ENCODE results near the gene ATP13A2. TPM values are rescaled to one million over a fixed set of nuclear protein-coding genes. Genes with fewer than 3 reads are reported as not detected.

Gene ATP13A2
- total and polyA plus RNA-seq, 2 donors (not counting 1 experiment from before 2014, with no cell fraction given): 41.6 to 51.8 TPM

DNA sequence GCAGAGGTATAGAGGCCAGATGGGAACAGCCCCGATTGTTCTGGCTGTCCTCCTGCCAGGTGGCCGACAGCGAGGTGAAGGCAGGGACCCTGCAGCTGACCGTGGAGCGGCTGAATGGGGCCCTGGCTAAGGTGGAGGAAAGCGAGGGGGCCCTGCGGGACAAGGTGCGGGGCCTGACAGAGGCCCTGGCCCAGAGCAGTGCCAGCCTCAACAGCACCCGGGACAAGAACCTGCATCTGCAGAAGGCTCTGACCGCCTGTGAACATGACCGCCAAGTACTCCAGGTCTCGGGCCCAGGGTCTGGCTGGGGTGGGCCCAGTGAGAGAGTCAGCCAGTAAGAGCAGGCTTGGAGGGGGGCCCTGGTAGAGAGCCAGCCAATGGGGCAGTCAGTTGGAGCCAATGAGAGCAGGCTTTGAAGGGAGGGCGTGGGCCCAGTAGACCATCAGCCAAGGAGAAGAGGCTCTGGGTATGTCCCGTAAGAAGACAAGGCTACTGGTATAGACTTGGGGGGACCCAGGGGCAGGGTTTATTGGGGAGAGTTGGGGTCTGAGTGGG lies 42.6 kb downstream of the ATP13A2 start:
- H3K4me1 Mint-ChIP-seq: no peaks in the 10 kb centered on the region
- WGBS (ENCODE audit: insufficient coverage): 96% methylated on average over 14 of the region's 14 CpGs
- H3K4me3 Mint-ChIP-seq: no peak overlapping the region
- no peaks in the 10 kb centered on the region for H3K27me3 Mint-ChIP-seq
- no peak overlapping the region for H3K27ac Mint-ChIP-seq
- Histone ChIP-seq H3K79me2 (ENCODE audit: control insufficient read depth, insufficient read depth, low read length) (no peaks in the 10 kb centered on the region), H3K9me3 (ENCODE audit: control extremely low read depth in 1 of 3, control insufficient read depth in 2 of 3, insufficient read depth in 1 of 3, low read length in 2 of 3) (no peaks in the 10 kb centered on the region), H2AFZ (ENCODE audit: insufficient read depth, low read depth, low read length, poor library complexity, severe bottlenecking) (no peak overlapping the region), H3K4me2 (replicated peaks; ENCODE audit: low read depth, low read length, poor library complexity, severe bottlenecking) (no peak overlapping the region), H3K4me1 (ENCODE audit: control insufficient read depth in 2 of 2, insufficient read depth in 2 of 2, low read length in 2 of 2) (no peaks in the 10 kb centered on the region), H4K20me1 (ENCODE audit: control insufficient read depth, insufficient read depth, low read length, poor library complexity, severe bottlenecking) (no peaks in the 10 kb centered on the region), H3K27me3 (replicated peaks in 1 of 4; ENCODE audit: control extremely low read depth in 1 of 4, control insufficient read depth in 3 of 4, insufficient read depth in 4 of 4, low read length in 3 of 4) (no peaks in the 10 kb centered on the region), H3K36me3 (replicated peaks in 1 of 2; ENCODE audit: control extremely low read depth in 1 of 2, control insufficient read depth in 1 of 2, extremely low read depth in 1 of 2, insufficient read depth in 2 of 2, low read length in 1 of 2) (peaks cover 0 to 6% of the 10 kb centered on the region in 2 experiments), H3K4me3 (ENCODE audit: control extremely low read depth in 1 of 5, extremely low read depth in 1 of 5, insufficient read depth in 1 of 5, low read depth in 2 of 5, low read length in 4 of 5) (no peak overlapping the region), H3K27ac (ENCODE audit: low read length in 2 of 2) (no peak overlapping the region), H3K9ac (ENCODE audit: low read length) (no peak overlapping the region)
- intact Hi-C loops (cut with micrococcal nuclease): no loop called here
- DNase-seq: no peak
- ChIA-PET POLR2A (no interaction called here), CTCF (no interaction called here)
- ATAC-seq (ENCODE audit: low read depth): no peak
- H3K9me3 Mint-ChIP-seq (ENCODE audit: insufficient read depth): no peaks in the 10 kb centered on the region
- TF ChIP-seq CTCF (IDR thresholded peaks at IDR 0.05) (no peak), EZH2 (IDR thresholded peaks at IDR 0.05; ENCODE audit: borderline replicate concordance, insufficient read depth, low read depth, low read length, poor library complexity, severe bottlenecking) (no peak)

DNA sequence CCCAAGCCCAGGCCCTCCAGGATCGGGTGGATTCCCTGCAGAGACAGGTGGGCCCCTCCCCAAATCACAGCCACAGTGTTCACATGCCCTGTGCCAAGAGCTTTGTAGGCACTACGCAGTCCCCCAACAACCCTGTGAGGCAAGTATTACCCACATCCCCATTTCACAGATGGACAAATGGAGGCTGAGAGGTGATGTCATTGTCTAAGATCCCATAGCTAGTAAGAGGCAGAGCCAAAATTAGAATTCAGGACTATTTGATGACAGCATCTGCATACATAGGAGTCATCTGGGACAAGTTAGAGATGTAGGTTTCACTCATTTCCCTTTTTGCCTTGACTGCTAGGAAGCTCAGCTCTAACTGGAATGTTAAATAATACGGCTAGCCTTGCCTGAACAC lies 43.4 kb downstream of the ATP13A2 start:
- ATAC-seq (ENCODE audit: low read depth) (no peak), DNase-seq (no peak)
- Histone ChIP-seq H3K27me3 (replicated peaks in 1 of 4; ENCODE audit: control extremely low read depth in 1 of 4, control insufficient read depth in 3 of 4, insufficient read depth in 4 of 4, low read length in 3 of 4) (no peaks in the 10 kb centered on the region), H3K4me3 (ENCODE audit: control extremely low read depth in 1 of 5, extremely low read depth in 1 of 5, insufficient read depth in 1 of 5, low read depth in 2 of 5, low read length in 4 of 5) (no peak overlapping the region), H4K20me1 (ENCODE audit: control insufficient read depth, insufficient read depth, low read length, poor library complexity, severe bottlenecking) (no peaks in the 10 kb centered on the region), H2AFZ (ENCODE audit: insufficient read depth, low read depth, low read length, poor library complexity, severe bottlenecking) (no peak overlapping the region), H3K9me3 (ENCODE audit: control extremely low read depth in 1 of 3, control insufficient read depth in 2 of 3, insufficient read depth in 1 of 3, low read length in 2 of 3) (no peaks in the 10 kb centered on the region), H3K9ac (ENCODE audit: low read length) (no peak overlapping the region), H3K4me1 (ENCODE audit: control insufficient read depth in 2 of 2, insufficient read depth in 2 of 2, low read length in 2 of 2) (no peaks in the 10 kb centered on the region), H3K79me2 (ENCODE audit: control insufficient read depth, insufficient read depth, low read length) (no peaks in the 10 kb centered on the region), H3K36me3 (replicated peaks in 1 of 2; ENCODE audit: control extremely low read depth in 1 of 2, control insufficient read depth in 1 of 2, extremely low read depth in 1 of 2, insufficient read depth in 2 of 2, low read length in 1 of 2) (peaks cover 0 to 6% of the 10 kb centered on the region in 2 experiments), H3K27ac (ENCODE audit: low read length in 2 of 2) (no peak overlapping the region), H3K4me2 (replicated peaks; ENCODE audit: low read depth, low read length, poor library complexity, severe bottlenecking) (no peak overlapping the region)
- TF ChIP-seq CTCF (IDR thresholded peaks at IDR 0.05): no peak
- TF ChIP-seq EZH2 (IDR thresholded peaks at IDR 0.05; ENCODE audit: borderline replicate concordance, insufficient read depth, low read depth, low read length, poor library complexity, severe bottlenecking): no peak
- POLR2A ChIA-PET: no interaction called here
- Mint-ChIP-seq H3K27ac (no peak overlapping the region), H3K27me3 (no peaks in the 10 kb centered on the region), H3K4me1 (no peaks in the 10 kb centered on the region), H3K4me3 (no peak overlapping the region), H3K9me3 (ENCODE audit: insufficient read depth) (no peaks in the 10 kb centered on the region)
- no CpG with 5 or more reads among the region's 3 CpGs for WGBS (ENCODE audit: insufficient coverage)
- CTCF ChIA-PET: no interaction called here
- intact Hi-C loops (cut with micrococcal nuclease): no loop called here

Data from B cell (primary cell).